GM10266 (cell line): ENCODE results near the gene BAIAP2L1.

Source experiments
- DNase-seq: peaks from one replicate; pipeline ENCODE4 v3.0.0; 2012; ENCODE audit errors: extremely low spot score
- TF ChIP-seq, protein P1 (sequence below): IDR thresholded peaks from 2 replicates; pipeline ENCODE4 v1.5.1; 2012; ENCODE audit warnings: mild to moderate bottlenecking, low read depth; ENCODE audit not compliant: control insufficient read depth, insufficient read depth; ENCODE audit errors: missing control alignments

BAIAP2L1 gene

DNA sequence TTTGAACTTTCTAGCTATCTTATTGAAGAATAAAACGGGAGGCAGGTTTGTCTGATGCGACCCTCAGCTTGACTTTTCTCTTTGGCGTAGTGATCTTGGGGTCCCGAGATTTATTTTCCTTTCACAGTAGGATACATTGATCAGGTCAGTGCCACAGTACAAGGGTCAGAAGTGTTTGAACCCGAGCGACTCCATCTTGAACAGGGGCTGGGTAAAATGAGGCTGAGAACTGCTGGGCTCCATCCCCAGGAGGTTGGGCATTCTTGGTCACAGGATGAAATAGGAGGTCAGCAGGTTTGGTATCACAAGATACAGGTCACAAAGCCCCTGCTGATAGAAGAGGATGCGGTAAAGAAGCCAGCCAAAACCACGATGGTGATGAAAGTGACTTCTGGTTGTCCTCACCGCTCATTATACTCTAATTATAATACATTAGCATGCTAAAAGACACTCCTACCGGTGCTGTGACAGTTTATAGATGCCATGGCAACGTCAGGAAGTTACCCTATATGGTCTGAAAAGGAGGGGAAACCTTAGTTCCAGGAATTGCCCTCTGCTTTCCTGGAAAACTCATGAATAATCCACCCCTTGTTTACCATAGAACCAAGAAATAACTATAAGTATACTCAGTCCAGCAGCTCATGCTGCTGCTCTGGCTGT, 145.8 kb downstream of the BAIAP2L1 start:
- DNase-seq: no peak
- TF ChIP-seq, protein P1, sequence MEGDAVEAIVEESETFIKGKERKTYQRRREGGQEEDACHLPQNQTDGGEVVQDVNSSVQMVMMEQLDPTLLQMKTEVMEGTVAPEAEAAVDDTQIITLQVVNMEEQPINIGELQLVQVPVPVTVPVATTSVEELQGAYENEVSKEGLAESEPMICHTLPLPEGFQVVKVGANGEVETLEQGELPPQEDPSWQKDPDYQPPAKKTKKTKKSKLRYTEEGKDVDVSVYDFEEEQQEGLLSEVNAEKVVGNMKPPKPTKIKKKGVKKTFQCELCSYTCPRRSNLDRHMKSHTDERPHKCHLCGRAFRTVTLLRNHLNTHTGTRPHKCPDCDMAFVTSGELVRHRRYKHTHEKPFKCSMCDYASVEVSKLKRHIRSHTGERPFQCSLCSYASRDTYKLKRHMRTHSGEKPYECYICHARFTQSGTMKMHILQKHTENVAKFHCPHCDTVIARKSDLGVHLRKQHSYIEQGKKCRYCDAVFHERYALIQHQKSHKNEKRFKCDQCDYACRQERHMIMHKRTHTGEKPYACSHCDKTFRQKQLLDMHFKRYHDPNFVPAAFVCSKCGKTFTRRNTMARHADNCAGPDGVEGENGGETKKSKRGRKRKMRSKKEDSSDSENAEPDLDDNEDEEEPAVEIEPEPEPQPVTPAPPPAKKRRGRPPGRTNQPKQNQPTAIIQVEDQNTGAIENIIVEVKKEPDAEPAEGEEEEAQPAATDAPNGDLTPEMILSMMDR: no peak

GRCh38 chr7:98254516-98254915, 146.4 kb downstream of the BAIAP2L1 start:
- no peak for DNase-seq
- TF ChIP-seq, protein P1: no peak

DNA sequence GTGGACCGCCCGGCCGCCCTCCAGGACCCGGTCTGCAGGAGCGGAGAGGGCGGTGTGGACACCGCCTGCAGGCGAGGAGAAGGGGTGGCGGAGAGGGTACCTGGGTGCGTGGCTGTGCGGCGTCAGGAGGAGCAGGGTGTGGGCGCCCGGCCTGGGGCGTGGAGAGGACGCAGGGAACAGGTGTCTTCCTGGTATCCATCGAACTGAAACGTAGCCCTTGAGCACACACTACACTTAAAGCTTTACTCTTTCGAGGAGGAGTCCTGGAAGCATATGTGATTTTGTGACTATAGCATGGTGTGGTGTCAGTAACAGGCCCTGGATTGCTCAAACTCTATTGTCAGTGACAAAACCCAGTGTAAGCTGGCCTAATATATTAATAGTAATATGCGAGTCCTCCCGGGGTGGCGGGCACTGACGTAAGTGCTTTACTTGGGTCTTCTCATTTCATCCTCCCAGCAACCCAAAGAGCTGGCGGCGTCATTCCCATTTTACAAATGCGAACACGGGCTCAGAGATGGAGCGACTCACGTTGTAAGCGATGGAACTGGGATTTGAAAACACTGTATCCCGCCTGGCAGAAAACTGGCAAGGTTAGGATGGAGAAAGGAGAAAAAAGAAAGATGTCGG, 148.3 kb downstream of the BAIAP2L1 start:
- TF ChIP-seq, protein P1: no peak
- DNase-seq: no peak

GRCh38 chr7:98251601-98252424, 149.1 kb downstream of the BAIAP2L1 start, which contains the start of gene TECPR1:
TECPR1 (minus strand) TSS chr7:98252232; CDS start chr7:98246146, 6,086 bp downstream.
- TF ChIP-seq, protein P1: no peak
- peak; percentile 99 for DNase-seq

GRCh38 chr7:98251231-98251600, 149.7 kb downstream of the BAIAP2L1 start:
- peak; percentile 45 for DNase-seq
- TF ChIP-seq, protein P1: no peak

GRCh38 chr7:98250789-98251188, 150.1 kb downstream of the BAIAP2L1 start:
- TF ChIP-seq, protein P1: peak; percentile 21
- peak; percentile 62 for DNase-seq

- DNase-seq: peak; percentile 10
- TF ChIP-seq, protein P1: no peak
These were observed 151.8 kb downstream of the BAIAP2L1 start for GRCh38 chr7:98249106-98249505.
